GM15510 (cell line): Measurements from ENCODE around the gene CARNS1.

Source experiments
- POLR2A ChIP-seq: IDR thresholded peaks from 3 replicates; pipeline ENCODE4 v1.6.1; 2011; ENCODE audit warnings: borderline replicate concordance; ENCODE audit not compliant: insufficient read length; ENCODE audit errors: extremely low read depth

The CARNS1 gene

GRCh38 chr11:67409781-67410368 lies 5.6 kb upstream of the CARNS1 start:
- no peak for TF ChIP-seq POLR2A

DNA sequence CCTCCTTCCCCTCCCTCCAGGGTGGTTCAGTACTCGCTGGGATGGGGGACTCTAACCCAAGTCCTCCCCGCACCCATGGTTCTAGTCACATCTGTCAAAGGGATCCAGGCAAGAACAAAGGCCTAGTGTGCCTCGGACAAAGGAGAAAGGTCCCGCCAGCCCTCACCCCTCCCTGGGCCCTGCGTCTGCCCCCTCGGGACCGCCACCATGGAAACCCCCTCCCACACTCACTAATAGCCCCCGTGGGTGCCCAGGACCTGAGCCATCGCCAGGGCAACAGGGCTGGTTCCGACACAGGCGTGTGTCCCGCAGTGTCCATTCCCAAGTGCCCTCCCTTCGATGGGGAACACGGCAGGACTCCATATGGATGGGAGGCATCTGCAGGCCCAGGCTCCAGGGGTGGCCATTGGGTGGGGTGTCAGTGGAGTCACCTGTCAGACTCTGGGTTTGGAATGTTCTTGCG lies 5.1 kb upstream of the CARNS1 start:
- no peak for TF ChIP-seq POLR2A

GRCh38 chr11:67410984-67411784 lies 4.3 kb upstream of the CARNS1 start:
- TF ChIP-seq POLR2A: no peak

GRCh38 chr11:67411785-67412152 lies 3.7 kb upstream of the CARNS1 start:
- no peak for TF ChIP-seq POLR2A

DNA sequence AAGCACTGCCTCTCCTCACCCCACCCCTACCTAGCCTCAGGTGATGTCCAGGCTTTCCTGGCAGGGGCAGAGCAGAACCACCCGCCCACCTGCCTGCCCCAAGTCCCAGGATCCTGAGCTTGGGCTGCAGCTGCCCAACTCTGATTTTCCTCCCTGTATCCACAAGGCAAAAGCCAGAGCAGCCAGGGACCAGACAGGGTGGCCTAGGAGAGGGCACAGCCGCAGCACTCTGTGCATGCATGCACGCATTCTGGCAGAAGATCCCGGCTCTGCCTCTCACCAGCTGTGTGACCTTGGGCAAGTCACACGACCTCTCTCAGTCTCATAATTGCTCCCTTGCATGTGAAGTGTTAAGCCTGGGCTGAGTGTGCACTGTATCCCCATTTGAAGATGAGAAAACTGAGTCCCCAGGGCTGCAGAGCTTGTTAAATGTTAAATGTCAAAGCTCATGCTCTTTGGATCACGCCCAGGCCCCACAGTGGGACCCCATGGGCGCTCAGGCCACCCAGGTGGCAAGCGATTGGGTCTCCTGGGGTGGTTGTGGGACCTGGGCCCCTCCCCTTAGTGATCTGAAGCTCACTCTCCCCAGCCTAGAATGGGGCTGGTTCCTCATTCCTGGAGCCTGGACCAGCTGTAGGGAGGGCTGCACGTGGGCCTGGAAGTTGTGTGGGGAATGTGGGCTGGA lies 2.8 kb upstream of the CARNS1 start:
- TF ChIP-seq POLR2A: no peak

GRCh38 chr11:67413266-67413849 lies 2.1 kb upstream of the CARNS1 start:
- no peak for TF ChIP-seq POLR2A

DNA sequence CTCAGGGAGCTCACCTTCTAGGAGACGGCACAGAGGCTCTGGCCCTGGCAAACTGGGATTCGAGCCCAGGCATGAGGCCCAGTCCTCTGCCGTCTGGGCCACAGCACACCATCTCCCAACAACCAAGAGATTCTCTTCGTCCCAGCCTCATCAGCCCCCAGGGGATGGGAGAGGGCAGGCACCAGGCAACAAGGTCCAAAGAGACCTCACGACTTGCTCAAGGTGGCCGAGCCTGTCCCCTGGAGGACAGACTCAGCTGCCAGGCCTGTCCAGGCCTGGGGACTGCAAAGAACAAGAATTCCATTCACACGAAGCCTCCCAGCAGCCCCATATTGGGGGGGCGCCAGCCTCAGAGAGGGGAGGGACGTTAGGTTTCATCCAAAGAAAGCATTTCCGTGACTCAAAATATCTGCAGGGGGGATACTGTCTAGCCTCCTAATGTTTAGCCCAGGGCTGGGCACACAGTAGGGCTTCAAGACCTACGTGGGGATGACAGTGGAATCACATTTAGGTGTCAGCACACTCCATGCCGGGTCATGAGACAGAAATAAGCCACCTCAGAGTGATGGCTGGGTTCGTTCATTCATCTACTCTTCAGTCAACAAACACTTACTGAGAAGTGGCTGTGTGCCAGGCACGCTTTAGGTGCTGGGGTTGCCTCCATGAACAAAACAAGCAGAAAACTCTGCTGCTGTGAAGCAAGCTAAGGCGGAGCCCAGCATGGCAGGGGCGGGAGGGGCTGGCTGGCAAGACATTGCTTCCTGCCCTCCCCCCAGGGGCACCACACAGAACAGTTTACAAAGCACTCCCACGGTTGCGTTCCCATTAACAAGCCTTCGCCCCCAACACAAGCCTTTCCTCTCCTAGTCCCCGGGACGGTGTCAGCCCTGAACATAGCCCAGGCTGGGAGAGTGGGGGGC lies 1.2 kb downstream of the CARNS1 start:
- TF ChIP-seq POLR2A: no peak

DNA sequence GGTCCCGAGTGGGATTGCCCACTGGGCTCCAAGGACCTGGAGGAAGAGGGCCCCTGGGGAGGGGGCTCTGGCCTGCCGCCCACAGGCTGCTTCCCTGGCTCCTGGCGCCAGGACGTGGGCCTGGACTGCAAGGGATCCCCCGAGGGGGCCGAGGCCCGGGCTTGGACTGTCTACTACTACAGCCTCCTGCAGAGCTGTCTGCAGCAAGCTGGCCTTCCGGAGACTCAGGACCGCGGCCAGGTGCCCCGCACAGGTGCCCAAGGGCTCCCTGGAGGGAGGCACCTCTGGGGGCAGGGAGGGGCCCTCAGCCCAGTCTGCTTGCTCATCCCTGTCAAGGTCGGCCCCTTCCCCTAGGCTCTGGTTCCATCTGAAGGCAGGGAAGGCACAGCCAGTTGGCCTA lies 1.9 kb downstream of the CARNS1 start:
- no peak for TF ChIP-seq POLR2A

- no peak for TF ChIP-seq POLR2A
Observed at GRCh38 chr11:67418476-67419281, 3.2 kb downstream of the CARNS1 start.

DNA sequence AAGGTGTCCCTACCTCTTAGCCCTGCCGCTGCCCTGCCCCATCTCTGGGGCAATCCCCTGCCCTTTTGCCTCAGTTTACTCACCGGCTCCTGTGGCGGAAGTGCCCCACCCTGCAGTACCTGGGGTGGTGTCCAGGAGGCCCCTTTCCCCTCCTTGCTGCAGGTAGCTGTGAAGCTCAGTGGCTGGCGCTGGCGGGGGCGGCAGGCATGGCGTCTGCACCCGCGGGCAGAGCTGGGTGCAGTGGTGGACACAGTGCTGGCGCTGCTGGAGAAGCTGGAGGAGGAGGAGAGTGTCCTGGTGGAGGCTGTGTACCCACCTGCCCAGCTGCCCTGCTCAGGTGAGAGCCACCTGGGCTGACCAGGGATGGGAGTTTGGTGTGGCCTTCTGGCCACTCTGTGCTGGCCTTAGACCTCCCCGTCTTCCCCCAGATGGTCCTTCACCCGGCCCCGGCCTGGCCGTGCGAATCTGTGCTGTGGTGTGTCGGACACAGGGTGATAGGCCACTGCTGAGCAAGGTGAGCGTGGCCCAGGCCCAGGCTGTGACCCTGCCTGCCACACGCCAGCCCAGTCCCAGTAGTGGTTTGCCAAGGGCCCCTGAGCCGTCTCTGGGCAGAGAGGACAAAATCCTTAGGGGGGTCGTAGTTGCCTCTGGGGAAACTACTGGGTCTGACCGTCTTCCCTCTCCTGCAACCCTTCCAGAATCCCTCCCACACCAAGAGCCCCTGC lies 4.0 kb downstream of the CARNS1 start:
- no peak for TF ChIP-seq POLR2A

DNA sequence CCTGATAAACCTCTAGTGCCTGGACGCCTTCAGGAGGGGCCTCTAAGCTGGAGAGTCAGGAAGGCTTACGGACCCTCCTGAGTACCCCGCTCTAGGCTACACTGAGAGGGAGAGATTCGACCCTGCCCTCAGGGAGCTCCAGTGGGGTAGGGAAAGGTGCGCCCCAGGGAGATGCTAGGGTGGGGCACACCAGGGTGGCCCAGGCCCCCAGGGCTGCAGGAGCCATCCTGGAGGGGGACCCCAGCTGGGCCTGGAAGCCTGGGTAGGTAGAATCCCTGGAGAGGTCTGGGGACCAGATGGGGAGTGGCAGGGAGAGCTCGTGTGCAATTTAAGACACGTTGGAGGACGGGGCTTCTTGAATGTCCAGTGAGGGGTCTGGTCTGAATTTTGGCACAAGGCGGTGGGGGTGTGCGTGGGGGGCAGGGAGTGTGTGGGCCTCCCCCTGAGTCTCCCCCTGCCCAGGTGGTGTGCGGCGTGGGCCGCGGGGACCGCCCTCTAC lies 4.7 kb downstream of the CARNS1 start:
- no peak for TF ChIP-seq POLR2A

DNA sequence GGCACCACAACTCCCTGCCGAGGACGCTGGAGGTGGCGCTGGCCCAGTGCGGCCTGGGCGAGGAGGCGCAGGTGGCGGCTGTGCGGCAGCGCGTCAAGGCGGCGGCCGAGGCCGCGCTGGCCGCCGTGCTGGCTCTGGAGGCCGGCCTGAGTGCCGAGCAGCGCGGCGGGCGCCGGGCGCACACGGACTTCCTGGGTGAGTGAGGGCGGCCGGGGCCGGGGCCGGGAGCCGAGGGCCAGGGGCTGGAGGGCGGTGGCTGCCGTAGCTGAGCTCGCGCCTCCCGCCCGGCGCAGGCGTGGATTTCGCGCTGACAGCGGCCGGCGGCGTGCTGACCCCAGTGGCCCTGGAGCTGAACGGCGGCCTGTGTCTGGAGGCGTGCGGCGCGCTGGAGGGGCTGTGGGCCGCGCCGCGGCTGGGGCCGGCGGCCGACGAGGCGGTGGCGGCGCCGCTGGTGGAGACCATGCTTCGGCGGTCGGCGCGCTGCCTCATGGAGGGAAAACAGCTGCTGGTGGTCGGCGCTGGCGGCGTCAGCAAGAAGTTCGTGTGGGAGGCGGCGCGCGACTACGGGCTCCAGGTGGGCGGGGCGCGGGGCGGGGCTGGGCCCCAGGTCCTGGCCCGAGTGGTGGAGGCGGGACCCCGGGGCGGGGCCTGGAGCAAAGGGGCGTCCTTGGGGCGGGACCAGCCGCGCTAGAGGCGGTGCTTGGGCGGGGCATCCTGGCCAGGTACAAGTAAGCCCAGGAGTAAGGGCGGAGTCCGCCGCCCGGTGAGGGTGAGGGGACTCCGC lies 5.4 kb downstream of the CARNS1 start:
- TF ChIP-seq POLR2A: peak; percentile 69
